Hematopoietic multipotent progenitor cell treated with erythropoietin and hydrocortisone succinate and interleukin-3 and kit ligand, for 17 days (in vitro differentiated cells): ENCODE data around the gene PCDHB16.

Source experiments
- DNase-seq: peaks from one replicate; pipeline ENCODE4 v3.0.0-alpha.2; 2015; ENCODE audit warnings: low spot score

The PCDHB16 gene

DNA sequence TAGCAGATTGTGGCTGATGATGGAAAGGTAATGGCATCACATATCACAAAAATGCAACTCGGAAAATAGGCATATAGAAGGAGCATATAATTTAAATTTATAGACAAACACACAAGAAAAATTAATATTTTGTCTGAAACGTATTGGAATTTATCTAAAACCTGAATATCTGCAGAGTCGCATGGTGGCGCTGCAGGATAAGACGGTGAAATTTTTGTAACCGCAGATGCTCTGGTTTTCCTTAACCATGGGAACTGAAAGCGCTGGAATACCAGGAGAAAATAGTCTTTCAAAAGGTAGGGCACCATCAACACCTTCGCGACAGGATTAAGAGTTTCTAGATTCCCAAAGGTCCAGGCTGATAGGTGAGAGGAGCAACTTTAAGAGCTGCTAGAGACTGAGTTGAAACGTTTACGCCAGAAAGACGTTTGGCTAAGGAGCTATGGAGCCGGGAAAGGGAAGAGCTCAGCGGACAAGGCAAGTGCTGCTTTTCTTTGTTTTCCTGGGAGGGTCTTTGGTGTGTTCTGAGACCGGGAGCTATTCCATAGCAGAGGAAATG lies 52.0 kb downstream of the PCDHB16 start:
- no peak for DNase-seq
